ENCODE results near the gene ZNF135. TPM values are rescaled to one million over a fixed set of nuclear protein-coding genes. Genes with fewer than 3 reads are reported as not detected.

Gene ZNF135
- total and polyA plus RNA-seq, 4 donors = 0.31 to 1.5 (median 0.42) TPM

- H3K9ac ChIP-seq (ENCODE audit: low read depth in 1 of 2, low read length in 2 of 2) = no peak overlapping the region
- WGBS = 45% methylated on average over 54 of the region's 54 CpGs
- H3K27me3 ChIP-seq (ENCODE audit: control insufficient read depth in 4 of 4, insufficient read depth in 4 of 4, low read length in 3 of 4) = no peaks in the 10 kb centered on the region
- H3K27ac ChIP-seq (ENCODE audit: low read depth in 1 of 2, low read length in 2 of 2) = no peak overlapping the region
- peaks cover 50 to 70% (median 64%) of the 10 kb centered on the region in 4 donors for H3K9me3 ChIP-seq (ENCODE audit: control insufficient read depth in 4 of 4, low read length in 3 of 4)
- H3K36me3 ChIP-seq (ENCODE audit: control insufficient read depth in 4 of 4, insufficient read depth in 3 of 4, low read depth in 1 of 4, low read length in 3 of 4) = no peaks in the 10 kb centered on the region
- DNase-seq (ENCODE audit: low spot score) = no peak
- TF ChIP-seq SP1 (IDR thresholded peaks at IDR 0.05) = no peak
- TF ChIP-seq HNF4A (conservative IDR thresholded peaks at IDR 0.05) = no peak
- no peak for TF ChIP-seq CTCF (IDR thresholded peaks at IDR 0.05; ENCODE audit: low read depth, low read length, missing input control)
- TF ChIP-seq ZBTB33 (IDR thresholded peaks at IDR 0.05) = no peak
- H3K4me3 ChIP-seq (ENCODE audit: low read depth in 1 of 3, low read length in 3 of 3) = peak overlapping the region in 2 of 3 donors; percentile 34 to 41
- no peaks in the 10 kb centered on the region for H3K4me1 ChIP-seq (ENCODE audit: control insufficient read depth in 4 of 4, insufficient read depth in 4 of 4, low read length in 3 of 4)
Measured at GRCh38 chr19:58042495-58043340, 16.4 kb upstream of the ZNF135 start.

GRCh38 chr19:58044391-58044790, 14.7 kb upstream of the ZNF135 start:
- peak overlapping the region in 2 of 3 donors; percentile 23 to 35 for H3K4me3 ChIP-seq (ENCODE audit: low read depth in 1 of 3, low read length in 3 of 3)
- WGBS = 69% methylated on average over 42 of the region's 42 CpGs
- H3K4me1 ChIP-seq (ENCODE audit: control insufficient read depth in 4 of 4, insufficient read depth in 4 of 4, low read length in 3 of 4) = no peaks in the 10 kb centered on the region
- no peak overlapping the region for H3K27ac ChIP-seq (ENCODE audit: low read depth in 1 of 2, low read length in 2 of 2)
- H3K36me3 ChIP-seq (ENCODE audit: control insufficient read depth in 4 of 4, insufficient read depth in 3 of 4, low read depth in 1 of 4, low read length in 3 of 4) = no peaks in the 10 kb centered on the region
- H3K27me3 ChIP-seq (ENCODE audit: control insufficient read depth in 4 of 4, insufficient read depth in 4 of 4, low read length in 3 of 4) = no peaks in the 10 kb centered on the region
- TF ChIP-seq FOXA1 (IDR thresholded peaks at IDR 0.05) (no peak), RXRA (IDR thresholded peaks at IDR 0.05) (no peak), HNF4G (IDR thresholded peaks at IDR 0.05) (no peak)
- H3K9me3 ChIP-seq (ENCODE audit: control insufficient read depth in 4 of 4, low read length in 3 of 4) = peaks cover 47 to 67% (median 58%) of the 10 kb centered on the region in 4 donors
- DNase-seq (ENCODE audit: low spot score) = no peak
- H3K9ac ChIP-seq (ENCODE audit: low read depth in 1 of 2, low read length in 2 of 2) = no peak overlapping the region

GRCh38 chr19:58044886-58045285, 14.2 kb upstream of the ZNF135 start:
- Histone ChIP-seq H3K27ac (ENCODE audit: low read depth in 1 of 2, low read length in 2 of 2) (no peak overlapping the region), H3K4me1 (ENCODE audit: control insufficient read depth in 4 of 4, insufficient read depth in 4 of 4, low read length in 3 of 4) (no peaks in the 10 kb centered on the region), H3K4me3 (ENCODE audit: low read depth in 1 of 3, low read length in 3 of 3) (peak overlapping the region in 2 of 3 donors; percentile 23 to 56), H3K9me3 (ENCODE audit: control insufficient read depth in 4 of 4, low read length in 3 of 4) (peaks cover 49 to 72% (median 61%) of the 10 kb centered on the region in 4 donors), H3K36me3 (ENCODE audit: control insufficient read depth in 4 of 4, insufficient read depth in 3 of 4, low read depth in 1 of 4, low read length in 3 of 4) (no peaks in the 10 kb centered on the region), H3K9ac (ENCODE audit: low read depth in 1 of 2, low read length in 2 of 2) (no peak overlapping the region), H3K27me3 (ENCODE audit: control insufficient read depth in 4 of 4, insufficient read depth in 4 of 4, low read length in 3 of 4) (no peaks in the 10 kb centered on the region)
- WGBS = 91% methylated on average over 26 of the region's 26 CpGs
- DNase-seq (ENCODE audit: low spot score) = no peak
- TF ChIP-seq HNF4G (IDR thresholded peaks at IDR 0.05) (no peak), CTCF (IDR thresholded peaks at IDR 0.05; ENCODE audit: low read depth, low read length, missing input control) (no peak), YY1 (IDR thresholded peaks at IDR 0.05) (no peak), FOXA1 (IDR thresholded peaks at IDR 0.05) (no peak), SP1 (IDR thresholded peaks at IDR 0.05) (no peak), ZBTB33 (IDR thresholded peaks at IDR 0.05) (no peak), JUND (IDR thresholded peaks at IDR 0.05) (no peak), MAX (IDR thresholded peaks at IDR 0.05) (no peak), TAF1 (conservative IDR thresholded peaks at IDR 0.05) (no peak), GABPA (IDR thresholded peaks at IDR 0.05 in 1 of 2, conservative IDR thresholded peaks at IDR 0.05 in 1 of 2) (no peak), RXRA (IDR thresholded peaks at IDR 0.05) (no peak), EGR1 (IDR thresholded peaks at IDR 0.05; ENCODE audit: low read depth in 2 of 2) (no peak)

All from liver (tissue), 9 donors.